Measurements from ENCODE around the gene PRICKLE2.

The PRICKLE2 gene

DNA sequence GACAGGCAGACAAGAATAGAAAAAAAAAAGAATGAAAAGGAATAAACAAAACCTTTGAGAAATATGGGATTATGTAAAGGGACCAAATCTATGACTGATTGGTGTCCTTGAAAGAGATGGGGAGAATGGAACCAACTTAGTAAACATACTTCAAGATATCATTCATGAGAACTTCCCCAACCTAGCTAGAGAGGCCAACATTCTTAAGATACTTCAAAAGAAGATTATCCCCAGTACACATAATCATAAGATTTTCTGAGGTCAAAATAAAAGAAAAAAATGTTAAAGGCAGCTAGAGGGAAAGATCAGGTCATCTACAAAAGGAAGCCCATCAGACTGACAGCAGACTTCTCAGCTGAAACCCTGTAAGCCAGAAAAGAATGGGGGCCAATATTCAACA is 110.6 kb downstream of the PRICKLE2 start:
- in situ Hi-C loops (cut with MboI; ENCODE audit: low sequenced_read_pairs, unreplicated experiment), result no loop called here
- TF ChIP-seq, protein P1, sequence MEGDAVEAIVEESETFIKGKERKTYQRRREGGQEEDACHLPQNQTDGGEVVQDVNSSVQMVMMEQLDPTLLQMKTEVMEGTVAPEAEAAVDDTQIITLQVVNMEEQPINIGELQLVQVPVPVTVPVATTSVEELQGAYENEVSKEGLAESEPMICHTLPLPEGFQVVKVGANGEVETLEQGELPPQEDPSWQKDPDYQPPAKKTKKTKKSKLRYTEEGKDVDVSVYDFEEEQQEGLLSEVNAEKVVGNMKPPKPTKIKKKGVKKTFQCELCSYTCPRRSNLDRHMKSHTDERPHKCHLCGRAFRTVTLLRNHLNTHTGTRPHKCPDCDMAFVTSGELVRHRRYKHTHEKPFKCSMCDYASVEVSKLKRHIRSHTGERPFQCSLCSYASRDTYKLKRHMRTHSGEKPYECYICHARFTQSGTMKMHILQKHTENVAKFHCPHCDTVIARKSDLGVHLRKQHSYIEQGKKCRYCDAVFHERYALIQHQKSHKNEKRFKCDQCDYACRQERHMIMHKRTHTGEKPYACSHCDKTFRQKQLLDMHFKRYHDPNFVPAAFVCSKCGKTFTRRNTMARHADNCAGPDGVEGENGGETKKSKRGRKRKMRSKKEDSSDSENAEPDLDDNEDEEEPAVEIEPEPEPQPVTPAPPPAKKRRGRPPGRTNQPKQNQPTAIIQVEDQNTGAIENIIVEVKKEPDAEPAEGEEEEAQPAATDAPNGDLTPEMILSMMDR (IDR thresholded peaks at IDR 0.05; ENCODE audit: borderline replicate concordance, control extremely low read depth, extremely low read depth, insufficient read depth, missing control alignments), result no peak
- DNase-seq (ENCODE audit: low spot score), result no peak

DNA sequence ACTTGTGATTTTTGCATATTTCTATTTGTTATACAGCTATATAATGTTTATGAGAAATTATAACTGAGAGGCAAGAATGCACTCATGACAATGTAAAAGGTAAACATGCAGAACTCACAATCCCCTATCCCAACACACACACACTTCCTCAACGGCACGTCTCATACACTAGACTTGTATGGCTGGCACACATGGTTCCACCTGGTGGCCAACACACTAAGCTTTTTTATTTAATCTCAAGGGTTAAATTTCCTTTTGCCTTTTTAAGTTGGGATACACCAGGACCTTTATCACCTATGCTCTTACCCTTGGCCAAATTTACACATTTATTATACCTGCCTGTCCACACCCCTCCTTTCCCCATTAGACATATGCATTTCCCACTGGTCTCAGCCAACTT is 113.4 kb downstream of the PRICKLE2 start:
- TF ChIP-seq, protein P1 (IDR thresholded peaks at IDR 0.05; ENCODE audit: borderline replicate concordance, control extremely low read depth, extremely low read depth, insufficient read depth, missing control alignments), result no peak
- DNase-seq (ENCODE audit: low spot score), result no peak

DNA sequence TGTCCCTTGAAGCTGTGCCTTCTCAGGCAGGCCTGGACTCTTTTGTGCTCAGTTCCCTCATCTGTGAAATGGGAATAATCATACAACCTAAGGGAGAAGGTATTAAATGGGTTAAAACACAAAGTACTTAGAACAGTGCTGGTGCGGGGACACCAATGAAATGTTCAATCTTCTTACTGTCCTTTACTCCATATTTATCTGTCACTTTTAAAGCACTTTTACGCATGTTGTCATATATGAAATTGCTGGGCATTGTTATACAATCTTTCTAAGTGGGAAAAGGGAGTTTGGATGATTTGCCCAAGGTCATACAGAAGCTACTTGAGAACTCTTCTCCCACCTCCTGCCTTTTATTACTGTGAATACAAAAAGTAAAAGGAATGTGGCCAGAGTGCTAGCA is 114.2 kb downstream of the PRICKLE2 start:
- in situ Hi-C loops (cut with MboI; ENCODE audit: low sequenced_read_pairs, unreplicated experiment), result no loop called here
- no peak for DNase-seq (ENCODE audit: low spot score)
- TF ChIP-seq, protein P1 (IDR thresholded peaks at IDR 0.05; ENCODE audit: borderline replicate concordance, control extremely low read depth, extremely low read depth, insufficient read depth, missing control alignments), result no peak

More for the DNA sequence above, 113.4 kb downstream of the PRICKLE2 start:
- in situ Hi-C loops (cut with MboI; ENCODE audit: low sequenced_read_pairs, unreplicated experiment), result no loop called here

DNA sequence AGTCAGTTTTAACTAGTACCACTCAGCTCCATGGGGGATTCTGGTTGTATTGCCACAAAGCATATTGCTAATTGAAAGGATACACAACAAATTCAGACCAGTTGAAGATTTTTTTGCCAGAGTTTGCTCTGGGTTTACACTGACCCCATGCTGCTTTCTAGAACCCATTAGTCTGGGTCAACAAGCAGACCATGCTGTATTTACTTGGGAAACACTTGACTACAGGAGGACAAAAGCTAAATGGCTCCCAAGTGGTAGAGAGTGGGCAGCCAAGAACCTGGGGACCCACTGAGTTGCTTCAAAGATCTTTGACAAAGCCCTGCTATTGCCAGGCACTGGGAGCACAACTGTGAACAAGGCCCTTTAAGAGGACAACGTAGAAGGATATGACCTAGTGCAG is 115.2 kb downstream of the PRICKLE2 start:
- DNase-seq (ENCODE audit: low spot score), result no peak
- in situ Hi-C loops (cut with MboI; ENCODE audit: low sequenced_read_pairs, unreplicated experiment), result no loop called here
- TF ChIP-seq, protein P1 (IDR thresholded peaks at IDR 0.05; ENCODE audit: borderline replicate concordance, control extremely low read depth, extremely low read depth, insufficient read depth, missing control alignments), result no peak

DNA sequence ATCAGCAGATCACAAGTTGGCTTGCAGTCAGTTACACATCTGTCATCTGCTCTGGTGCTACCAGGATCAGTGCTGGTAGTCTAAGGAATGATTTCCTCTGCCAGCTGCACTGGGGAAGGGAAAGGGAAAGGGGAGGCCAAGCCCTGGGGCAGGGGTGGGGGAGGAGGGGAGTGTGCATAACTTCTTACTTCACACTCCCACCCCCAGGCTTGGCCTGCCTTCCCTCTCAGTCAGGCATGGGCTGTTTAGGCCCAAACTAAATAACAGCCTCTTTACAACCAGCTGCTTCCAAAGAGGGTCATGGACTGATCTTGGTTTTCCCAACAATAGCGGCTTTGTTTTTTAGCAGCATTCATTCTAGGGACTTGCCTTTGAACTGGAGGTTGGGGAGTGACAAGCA is 115.8 kb downstream of the PRICKLE2 start:
- no peak for DNase-seq (ENCODE audit: low spot score)
- TF ChIP-seq, protein P1 (IDR thresholded peaks at IDR 0.05; ENCODE audit: borderline replicate concordance, control extremely low read depth, extremely low read depth, insufficient read depth, missing control alignments), result no peak
- in situ Hi-C loops (cut with MboI; ENCODE audit: low sequenced_read_pairs, unreplicated experiment), result no loop called here

DNA sequence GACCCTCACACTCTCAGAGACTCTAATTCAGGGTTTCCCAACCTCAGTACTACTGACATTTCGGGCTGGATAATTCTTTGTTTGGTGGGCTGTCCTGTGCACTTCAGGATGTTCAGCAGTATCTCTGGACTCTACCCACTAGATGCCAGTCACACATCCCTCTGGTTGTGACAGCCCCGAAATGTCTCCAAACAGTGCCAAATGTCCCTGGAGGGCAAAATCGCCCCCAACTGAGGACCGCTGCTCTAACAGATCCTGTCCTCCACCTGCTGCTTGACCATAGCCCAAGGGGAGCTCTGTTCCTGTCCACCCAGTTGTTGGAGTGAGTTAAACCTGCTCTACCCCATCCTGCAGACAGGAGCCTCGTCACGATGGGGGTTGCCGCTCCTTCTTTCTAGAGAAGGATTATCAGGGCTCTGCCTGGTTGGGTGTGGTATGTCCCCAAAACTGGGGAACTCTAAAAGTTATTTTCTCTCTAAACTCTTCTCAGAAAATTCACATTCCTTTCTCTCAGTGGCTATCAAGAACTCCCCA is 116.4 kb downstream of the PRICKLE2 start:
- DNase-seq (ENCODE audit: low spot score), result no peak
- in situ Hi-C loops (cut with MboI; ENCODE audit: low sequenced_read_pairs, unreplicated experiment), result no loop called here
- TF ChIP-seq, protein P1 (IDR thresholded peaks at IDR 0.05; ENCODE audit: borderline replicate concordance, control extremely low read depth, extremely low read depth, insufficient read depth, missing control alignments), result no peak

Data from GM13976 (cell line).